ENCODE results near the gene CHAF1B.

CHAF1B gene

GRCh38 chr21:36463204-36463603 lies 78.0 kb downstream of the CHAF1B start:
- peaks cover 22% of the 10 kb centered on the region for H3K4me1 ChIP-seq (ENCODE audit: insufficient read depth, insufficient read length)
- TF ChIP-seq YY1 (IDR thresholded peaks at IDR 0.05; ENCODE audit: insufficient read depth, insufficient read length) (no peak), SUZ12 (IDR thresholded peaks at IDR 0.05; ENCODE audit: extremely low read depth, insufficient read depth, insufficient read length) (no peak), ZNF274 (IDR thresholded peaks at IDR 0.05; ENCODE audit: low read depth, low read length) (no peak)
- DNase-seq (ENCODE audit: low read depth, low spot score) = no peak

GRCh38 chr21:36463991-36464390 lies 78.8 kb downstream of the CHAF1B start:
- TF ChIP-seq ZNF274 (IDR thresholded peaks at IDR 0.05; ENCODE audit: low read depth, low read length) = no peak
- no peak for TF ChIP-seq YY1 (IDR thresholded peaks at IDR 0.05; ENCODE audit: insufficient read depth, insufficient read length)
- no peak for TF ChIP-seq SUZ12 (IDR thresholded peaks at IDR 0.05; ENCODE audit: extremely low read depth, insufficient read depth, insufficient read length)
- DNase-seq (ENCODE audit: low read depth, low spot score) = no peak
- Histone ChIP-seq H3K9me3 (ENCODE audit: insufficient read depth, low read length) (no peaks in the 10 kb centered on the region), H3K4me1 (ENCODE audit: insufficient read depth, insufficient read length) (peaks cover 22% of the 10 kb centered on the region), H3K36me3 (ENCODE audit: insufficient read depth, insufficient read length, low read length) (no peaks in the 10 kb centered on the region), H3K27me3 (ENCODE audit: insufficient read depth, insufficient read length) (no peaks in the 10 kb centered on the region), H3K4me3 (ENCODE audit: insufficient read length, low read depth) (no peak overlapping the region), H3K9ac (ENCODE audit: insufficient read length, low read depth) (no peak overlapping the region)

More at GRCh38 chr21:36463204-36463603, 78.0 kb downstream of the CHAF1B start:
- no peak overlapping the region for H3K4me3 ChIP-seq (ENCODE audit: insufficient read length, low read depth)
- H3K27me3 ChIP-seq (ENCODE audit: insufficient read depth, insufficient read length) = no peaks in the 10 kb centered on the region
- H3K9ac ChIP-seq (ENCODE audit: insufficient read length, low read depth) = no peak overlapping the region
- no peaks in the 10 kb centered on the region for H3K36me3 ChIP-seq (ENCODE audit: insufficient read depth, insufficient read length, low read length)
- no peaks in the 10 kb centered on the region for H3K9me3 ChIP-seq (ENCODE audit: insufficient read depth, low read length)

- Histone ChIP-seq H3K9ac (ENCODE audit: insufficient read length, low read depth) (no peak overlapping the region), H3K27me3 (ENCODE audit: insufficient read depth, insufficient read length) (no peaks in the 10 kb centered on the region), H3K9me3 (ENCODE audit: insufficient read depth, low read length) (no peaks in the 10 kb centered on the region), H3K36me3 (ENCODE audit: insufficient read depth, insufficient read length, low read length) (no peaks in the 10 kb centered on the region), H3K4me1 (ENCODE audit: insufficient read depth, insufficient read length) (peaks cover 17% of the 10 kb centered on the region), H3K4me3 (ENCODE audit: insufficient read length, low read depth) (no peak overlapping the region)
- no peak for DNase-seq (ENCODE audit: low read depth, low spot score)
- TF ChIP-seq YY1 (IDR thresholded peaks at IDR 0.05; ENCODE audit: insufficient read depth, insufficient read length) (no peak), SUZ12 (IDR thresholded peaks at IDR 0.05; ENCODE audit: extremely low read depth, insufficient read depth, insufficient read length) (no peak), ZNF274 (IDR thresholded peaks at IDR 0.05; ENCODE audit: low read depth, low read length) (no peak)
Measured at GRCh38 chr21:36464590-36464989, 79.4 kb downstream of the CHAF1B start.

- peaks cover 21% of the 10 kb centered on the region for H3K4me1 ChIP-seq (ENCODE audit: insufficient read depth, insufficient read length)
- no peak for DNase-seq (ENCODE audit: low read depth, low spot score)
- no peak overlapping the region for H3K9ac ChIP-seq (ENCODE audit: insufficient read length, low read depth)
Measured at GRCh38 chr21:36465478-36465877, 80.3 kb downstream of the CHAF1B start.

GRCh38 chr21:36466061-36466511 lies 80.9 kb downstream of the CHAF1B start:
- Histone ChIP-seq H3K4me1 (ENCODE audit: insufficient read depth, insufficient read length) (peaks cover 25% of the 10 kb centered on the region), H3K4me3 (ENCODE audit: insufficient read length, low read depth) (no peak overlapping the region), H3K27me3 (ENCODE audit: insufficient read depth, insufficient read length) (no peaks in the 10 kb centered on the region), H3K9ac (ENCODE audit: insufficient read length, low read depth) (no peak overlapping the region), H3K36me3 (ENCODE audit: insufficient read depth, insufficient read length, low read length) (no peaks in the 10 kb centered on the region), H3K9me3 (ENCODE audit: insufficient read depth, low read length) (no peaks in the 10 kb centered on the region)
- TF ChIP-seq SUZ12 (IDR thresholded peaks at IDR 0.05; ENCODE audit: extremely low read depth, insufficient read depth, insufficient read length) (no peak), ZNF274 (IDR thresholded peaks at IDR 0.05; ENCODE audit: low read depth, low read length) (no peak), YY1 (IDR thresholded peaks at IDR 0.05; ENCODE audit: insufficient read depth, insufficient read length) (no peak)
- no peak for DNase-seq (ENCODE audit: low read depth, low spot score)

More at GRCh38 chr21:36465478-36465877, 80.3 kb downstream of the CHAF1B start:
- H3K36me3 ChIP-seq (ENCODE audit: insufficient read depth, insufficient read length, low read length) = no peaks in the 10 kb centered on the region
- TF ChIP-seq SUZ12 (IDR thresholded peaks at IDR 0.05; ENCODE audit: extremely low read depth, insufficient read depth, insufficient read length) (no peak), ZNF274 (IDR thresholded peaks at IDR 0.05; ENCODE audit: low read depth, low read length) (no peak), YY1 (IDR thresholded peaks at IDR 0.05; ENCODE audit: insufficient read depth, insufficient read length) (no peak)
- H3K4me3 ChIP-seq (ENCODE audit: insufficient read length, low read depth) = no peak overlapping the region
- H3K27me3 ChIP-seq (ENCODE audit: insufficient read depth, insufficient read length) = no peaks in the 10 kb centered on the region
- no peaks in the 10 kb centered on the region for H3K9me3 ChIP-seq (ENCODE audit: insufficient read depth, low read length)
